ENCODE results near the gene USP11. TPM values are rescaled to one million over a fixed set of nuclear protein-coding genes. Genes with fewer than 3 reads are reported as not detected.
A peak's percentile ranks its signal among the peaks of the same experiment; 100 is the strongest.

Gene USP11
- total RNA-seq, 4 donors from 2014 or later: 17.0 to 35.3 (median 25.0) TPM

DNA sequence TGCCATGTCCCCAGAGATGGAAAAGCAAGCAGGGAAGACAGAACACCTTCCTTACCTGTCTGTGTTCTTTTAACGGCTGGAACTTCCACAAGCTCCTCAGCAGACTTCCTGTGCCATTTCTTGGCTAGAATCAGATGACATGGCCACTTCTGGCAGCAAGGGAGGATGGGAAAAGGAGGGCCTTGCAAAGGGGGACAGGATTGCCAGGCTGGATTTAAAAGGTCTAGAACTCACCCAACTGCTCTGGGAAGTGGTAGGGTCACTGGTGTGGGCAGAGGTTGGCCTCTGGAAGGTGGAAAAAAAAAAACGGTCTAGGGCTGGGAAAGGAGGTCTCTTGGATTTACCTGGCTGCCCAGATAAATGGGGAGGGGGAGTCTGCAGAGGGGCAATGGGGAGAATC is 1.6 kb upstream of the USP11 start:
- Histone ChIP-seq H3K27ac (no peak overlapping the region), H3K4me3 (no peak overlapping the region), H3K4me1 (peaks cover 0 to 3% of the 10 kb centered on the region in 2 donors), H3K36me3 (peaks cover 0 to 35% of the 10 kb centered on the region in 2 donors), H3K27me3 (no peaks in the 10 kb centered on the region), H3K9me3 (no peaks in the 10 kb centered on the region)
- DNase-seq (no peak), ATAC-seq (no peak)
- in situ Hi-C loops (cut with MboI; ENCODE audit: low sequenced_read_pairs in 4 of 4): no loop called here
- intact Hi-C loops (cut with DNase I; ENCODE audit: low total_unique reads): loop anchor here (5.0 kb wide), 1 partner anchor 291 kb away; no protein-coding TSS in a partner anchor
- TF ChIP-seq, protein P1, sequence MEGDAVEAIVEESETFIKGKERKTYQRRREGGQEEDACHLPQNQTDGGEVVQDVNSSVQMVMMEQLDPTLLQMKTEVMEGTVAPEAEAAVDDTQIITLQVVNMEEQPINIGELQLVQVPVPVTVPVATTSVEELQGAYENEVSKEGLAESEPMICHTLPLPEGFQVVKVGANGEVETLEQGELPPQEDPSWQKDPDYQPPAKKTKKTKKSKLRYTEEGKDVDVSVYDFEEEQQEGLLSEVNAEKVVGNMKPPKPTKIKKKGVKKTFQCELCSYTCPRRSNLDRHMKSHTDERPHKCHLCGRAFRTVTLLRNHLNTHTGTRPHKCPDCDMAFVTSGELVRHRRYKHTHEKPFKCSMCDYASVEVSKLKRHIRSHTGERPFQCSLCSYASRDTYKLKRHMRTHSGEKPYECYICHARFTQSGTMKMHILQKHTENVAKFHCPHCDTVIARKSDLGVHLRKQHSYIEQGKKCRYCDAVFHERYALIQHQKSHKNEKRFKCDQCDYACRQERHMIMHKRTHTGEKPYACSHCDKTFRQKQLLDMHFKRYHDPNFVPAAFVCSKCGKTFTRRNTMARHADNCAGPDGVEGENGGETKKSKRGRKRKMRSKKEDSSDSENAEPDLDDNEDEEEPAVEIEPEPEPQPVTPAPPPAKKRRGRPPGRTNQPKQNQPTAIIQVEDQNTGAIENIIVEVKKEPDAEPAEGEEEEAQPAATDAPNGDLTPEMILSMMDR (IDR thresholded peaks at IDR 0.05 in 4 of 5, conservative IDR thresholded peaks at IDR 0.05 in 1 of 5): no peak
- TF ChIP-seq POLR2A (IDR thresholded peaks at IDR 0.05): no peak

DNA sequence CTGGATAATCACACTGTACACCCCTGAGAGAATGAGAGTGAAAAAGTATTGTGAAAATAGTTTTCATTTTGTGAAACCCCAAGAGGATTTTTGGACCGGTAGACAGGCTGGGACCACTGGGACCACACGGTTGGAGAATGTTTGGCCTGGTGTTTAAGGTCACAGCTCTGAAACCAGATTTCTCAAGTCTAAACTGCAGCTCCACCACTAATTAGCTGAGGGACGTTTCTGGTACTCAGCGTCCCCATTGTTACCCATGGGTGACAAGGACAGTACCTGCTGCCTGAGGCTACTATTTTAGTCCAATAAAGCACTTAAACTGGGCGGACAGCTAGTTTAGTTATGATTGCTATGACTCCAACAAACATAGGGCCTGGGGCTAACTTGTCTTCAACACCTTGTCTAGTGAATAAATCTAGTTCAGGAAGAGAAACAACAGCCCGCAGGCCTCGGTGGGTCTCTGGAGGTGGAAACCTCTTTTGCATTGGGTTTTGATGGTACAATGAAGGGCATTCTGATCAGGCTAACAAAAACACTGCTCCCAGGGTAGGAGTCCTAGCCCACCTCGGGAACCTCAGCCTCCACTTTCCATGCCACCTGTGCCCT is 509 bp upstream of the USP11 start:
- Histone ChIP-seq H3K27ac (peak overlapping the region; percentile 88 to 93 (median 91)), H3K4me3 (peak overlapping the region; percentile 57 to 84 (median 74)), H3K4me1 (peaks cover 0 to 3% of the 10 kb centered on the region in 2 donors), H3K36me3 (peaks cover 0 to 23% of the 10 kb centered on the region in 2 donors), H3K27me3 (no peaks in the 10 kb centered on the region), H3K9me3 (no peaks in the 10 kb centered on the region)
- intact Hi-C loops (cut with DNase I; ENCODE audit: low total_unique reads): loop anchor here (2.0 to 5.0 kb wide), 3 partner anchors 290 to 427 kb away; partner anchors contain the start of gene UXT
- ATAC-seq (no peak), DNase-seq (no peak)
- in situ Hi-C loops (cut with MboI; ENCODE audit: low sequenced_read_pairs in 4 of 4): no loop called here
- TF ChIP-seq, protein P1 (IDR thresholded peaks at IDR 0.05 in 4 of 5, conservative IDR thresholded peaks at IDR 0.05 in 1 of 5): no peak
- no peak for TF ChIP-seq POLR2A (IDR thresholded peaks at IDR 0.05)

DNA sequence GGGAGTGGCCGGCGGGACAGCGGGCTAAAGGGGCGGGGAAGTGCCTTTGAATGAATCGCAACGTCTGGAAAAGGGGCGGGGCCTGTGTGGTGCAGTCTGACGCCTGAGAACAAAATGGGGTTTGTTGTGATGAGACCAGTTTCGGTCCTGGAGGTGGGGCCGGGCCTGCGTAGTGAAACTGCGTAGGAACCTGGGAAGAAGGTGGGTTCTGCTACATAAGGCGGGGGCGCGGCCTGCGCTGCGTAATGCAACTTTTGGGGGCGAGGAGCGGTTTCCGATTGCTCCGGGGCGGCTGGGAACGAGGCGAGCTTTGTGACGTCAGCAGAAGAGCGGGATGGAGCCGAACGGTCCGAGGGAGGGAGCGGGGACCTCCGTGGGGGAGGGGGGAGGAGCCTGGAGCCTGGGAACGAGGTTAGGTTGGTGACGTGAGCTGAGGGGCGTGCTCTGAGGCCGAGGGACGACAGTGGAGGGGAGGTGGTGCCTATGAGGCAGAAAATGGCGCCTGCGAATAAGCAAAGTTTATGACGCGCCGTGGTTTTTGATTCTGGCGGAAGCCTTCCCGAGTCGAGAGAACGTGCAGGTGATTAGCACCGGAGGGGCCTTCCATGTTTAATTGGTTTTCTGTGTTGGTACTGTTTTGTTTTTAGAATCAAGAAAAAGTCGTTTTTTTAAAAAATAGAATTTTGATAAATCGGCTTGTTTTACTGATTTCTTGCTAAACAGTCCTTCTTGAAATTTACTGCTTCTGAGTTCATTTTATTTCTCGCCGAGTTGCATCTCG is 714 bp downstream of the USP11 start:
- Histone ChIP-seq H3K9me3 (no peaks in the 10 kb centered on the region), H3K36me3 (peaks cover 0 to 13% of the 10 kb centered on the region in 2 donors), H3K4me1 (peaks cover 0 to 3% of the 10 kb centered on the region in 2 donors), H3K27me3 (no peaks in the 10 kb centered on the region), H3K4me3 (peak overlapping the region; percentile 57 to 84 (median 74)), H3K27ac (peak overlapping the region; percentile 88 to 93 (median 91))
- DNase-seq (peak; percentile 91 to 94), ATAC-seq (peak; percentile 92 to 94)
- intact Hi-C loops (cut with DNase I; ENCODE audit: low total_unique reads): loop anchor here (1.0 to 5.0 kb wide), 6 partner anchors 15 to 425 kb away; partner anchors contain the start of genes CDK16, UBA1 and UXT
- in situ Hi-C loops (cut with MboI; ENCODE audit: low sequenced_read_pairs in 4 of 4): no loop called here
- TF ChIP-seq, protein P1 (IDR thresholded peaks at IDR 0.05 in 4 of 5, conservative IDR thresholded peaks at IDR 0.05 in 1 of 5): no peak
- TF ChIP-seq POLR2A (IDR thresholded peaks at IDR 0.05): peak; percentile 36 to 76

DNA sequence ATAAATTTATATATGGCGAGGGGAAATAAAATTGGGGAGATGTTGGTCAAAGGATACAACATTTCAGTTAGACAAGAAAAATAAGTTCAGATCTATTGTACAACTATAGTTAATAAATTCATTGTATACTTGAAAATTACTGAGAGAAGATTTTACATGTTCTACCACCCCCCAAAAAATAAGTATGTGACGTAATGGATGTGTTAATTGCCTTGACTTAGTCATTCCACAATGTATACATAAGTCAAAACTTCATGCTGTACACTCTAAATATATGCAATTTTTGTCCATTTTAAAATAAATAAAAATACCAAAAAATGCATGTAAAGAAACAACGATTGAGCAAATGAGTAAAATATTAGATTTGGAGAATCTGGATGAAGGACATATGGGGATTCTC is 1.8 kb downstream of the USP11 start:
- peaks cover 0 to 3% of the 10 kb centered on the region in 2 donors for H3K4me1 ChIP-seq
- no peaks in the 10 kb centered on the region for H3K27me3 ChIP-seq
- intact Hi-C loops (cut with DNase I; ENCODE audit: low total_unique reads): loop anchor here (5.0 kb wide), 1 partner anchor 288 kb away; no protein-coding TSS in a partner anchor
- H3K9me3 ChIP-seq: no peaks in the 10 kb centered on the region
- DNase-seq: no peak
- H3K36me3 ChIP-seq: peaks cover 0 to 2% of the 10 kb centered on the region in 2 donors
- peak overlapping the region; percentile 88 to 93 (median 91) for H3K27ac ChIP-seq
- TF ChIP-seq, protein P1 (IDR thresholded peaks at IDR 0.05 in 4 of 5, conservative IDR thresholded peaks at IDR 0.05 in 1 of 5): no peak
- no peak for TF ChIP-seq POLR2A (IDR thresholded peaks at IDR 0.05)
- no peak for ATAC-seq
- peak overlapping the region; percentile 57 to 84 (median 74) for H3K4me3 ChIP-seq
- in situ Hi-C loops (cut with MboI; ENCODE audit: low sequenced_read_pairs in 4 of 4): no loop called here

All from gastrocnemius medialis (tissue), 4 donors.